SH-SY5Y (cell line): ENCODE measurements around the gene DGLUCY.

Source experiments
- GATA2 ChIP-seq: IDR thresholded peaks from 2 replicates; pipeline ENCODE4 v1.6.1; 2011; ENCODE audit warnings: mild to moderate bottlenecking, low read depth, low read length
- GATA3 ChIP-seq: IDR thresholded peaks from 2 replicates; pipeline ENCODE4 v1.6.1; 2011; ENCODE audit warnings: low read depth, mild to moderate bottlenecking, low read length, moderate library complexity

- no peak for TF ChIP-seq GATA2
- no peak for TF ChIP-seq GATA3
These were observed 1.7 kb upstream of the DGLUCY start for GRCh38 chr14:91112194-91112593.
